ENCODE data around the gene TRIM56. TPM values are rescaled to one million over a fixed set of nuclear protein-coding genes. Genes with fewer than 3 reads are reported as not detected.
A peak's percentile ranks its signal among the peaks of the same experiment; 100 is the strongest.

Gene TRIM56
- total and polyA plus RNA-seq, 2 of the 13 experiments (the other 11 are each of a cell fraction or from before 2014, with no cell fraction given): 3.2 to 7.1 TPM

DNA sequence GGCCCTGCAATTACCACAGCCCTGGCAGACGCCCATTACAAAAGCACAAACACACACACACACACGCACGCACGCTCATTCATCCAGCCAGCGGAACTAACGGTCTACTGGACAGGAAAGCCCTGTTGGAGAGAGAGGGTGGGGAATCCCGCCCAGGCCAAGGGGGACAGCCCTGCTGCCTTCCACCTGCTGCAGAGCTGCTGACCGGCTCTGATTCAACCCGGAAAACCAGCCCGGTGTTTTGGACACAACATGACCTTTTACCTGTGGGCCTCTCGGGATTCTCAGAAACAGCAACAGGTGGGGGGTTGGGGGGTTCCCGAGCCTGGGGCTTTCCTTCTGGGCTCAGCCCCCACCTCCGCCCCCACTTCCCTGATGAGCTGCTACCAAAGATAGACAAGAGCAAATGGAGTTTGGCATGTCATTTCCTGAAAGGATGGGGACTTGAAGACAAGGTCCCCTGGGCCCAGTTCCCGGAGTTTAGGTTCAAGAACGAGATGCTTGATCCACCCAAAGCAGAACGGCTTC, 23.1 kb downstream of the TRIM56 start (continued):
- TF ChIP-seq GTF2F1 (IDR thresholded peaks at IDR 0.05; ENCODE audit: low read length) (no peak), ZNF782 (CRISPR knock-in tag; IDR thresholded peaks at IDR 0.05; ENCODE audit: borderline replicate concordance) (no peak; the same call in 1 of the 2 replicates), MED13 (CRISPR knock-in tag; IDR thresholded peaks at IDR 0.05) (no peak), JARID2 (CRISPR knock-in tag; IDR thresholded peaks at IDR 0.05; ENCODE audit: insufficient replicate concordance) (no peak), ZNF382 (CRISPR knock-in tag; IDR thresholded peaks at IDR 0.05; ENCODE audit: borderline replicate concordance) (no peak), ZNF713 (CRISPR knock-in tag; IDR thresholded peaks at IDR 0.05) (no peak), ZNF550 (CRISPR knock-in tag; IDR thresholded peaks at IDR 0.05; ENCODE audit: borderline replicate concordance) (no peak), ZNF703 (CRISPR knock-in tag; IDR thresholded peaks at IDR 0.05; ENCODE audit: borderline replicate concordance) (no peak), RARA (CRISPR knock-in tag; IDR thresholded peaks at IDR 0.05) (peak; percentile 88), RARG (CRISPR knock-in tag; IDR thresholded peaks at IDR 0.05; ENCODE audit: low read depth) (no peak), TP53 (CRISPR knock-in tag; conservative IDR thresholded peaks at IDR 0.05) (no peak), ZNF10 (CRISPR knock-in tag; IDR thresholded peaks at IDR 0.05; ENCODE audit: borderline replicate concordance, low read depth) (no peak), ZNF879 (CRISPR knock-in tag; IDR thresholded peaks at IDR 0.05) (no peak), THYN1 (CRISPR knock-in tag; IDR thresholded peaks at IDR 0.05; ENCODE audit: borderline replicate concordance, low read depth) (no peak), ZNF558 (CRISPR knock-in tag; IDR thresholded peaks at IDR 0.05; ENCODE audit: borderline replicate concordance) (no peak), CERS6 (CRISPR knock-in tag; IDR thresholded peaks at IDR 0.05) (no peak), MXD4 (CRISPR knock-in tag; IDR thresholded peaks at IDR 0.05) (no peak), DPF2 (CRISPR knock-in tag; IDR thresholded peaks at IDR 0.05; ENCODE audit: borderline replicate concordance, low read depth) (peak; percentile 66; the same call in 1 of the 2 replicates), IRX3 (CRISPR knock-in tag; IDR thresholded peaks at IDR 0.05; ENCODE audit: borderline replicate concordance, low read depth) (no peak)
- TF ChIP-seq, protein P1, sequence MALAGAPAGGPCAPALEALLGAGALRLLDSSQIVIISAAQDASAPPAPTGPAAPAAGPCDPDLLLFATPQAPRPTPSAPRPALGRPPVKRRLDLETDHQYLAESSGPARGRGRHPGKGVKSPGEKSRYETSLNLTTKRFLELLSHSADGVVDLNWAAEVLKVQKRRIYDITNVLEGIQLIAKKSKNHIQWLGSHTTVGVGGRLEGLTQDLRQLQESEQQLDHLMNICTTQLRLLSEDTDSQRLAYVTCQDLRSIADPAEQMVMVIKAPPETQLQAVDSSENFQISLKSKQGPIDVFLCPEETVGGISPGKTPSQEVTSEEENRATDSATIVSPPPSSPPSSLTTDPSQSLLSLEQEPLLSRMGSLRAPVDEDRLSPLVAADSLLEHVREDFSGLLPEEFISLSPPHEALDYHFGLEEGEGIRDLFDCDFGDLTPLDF (CRISPR knock-in tag; IDR thresholded peaks at IDR 0.05): no peak
- TF ChIP-seq, protein P2, sequence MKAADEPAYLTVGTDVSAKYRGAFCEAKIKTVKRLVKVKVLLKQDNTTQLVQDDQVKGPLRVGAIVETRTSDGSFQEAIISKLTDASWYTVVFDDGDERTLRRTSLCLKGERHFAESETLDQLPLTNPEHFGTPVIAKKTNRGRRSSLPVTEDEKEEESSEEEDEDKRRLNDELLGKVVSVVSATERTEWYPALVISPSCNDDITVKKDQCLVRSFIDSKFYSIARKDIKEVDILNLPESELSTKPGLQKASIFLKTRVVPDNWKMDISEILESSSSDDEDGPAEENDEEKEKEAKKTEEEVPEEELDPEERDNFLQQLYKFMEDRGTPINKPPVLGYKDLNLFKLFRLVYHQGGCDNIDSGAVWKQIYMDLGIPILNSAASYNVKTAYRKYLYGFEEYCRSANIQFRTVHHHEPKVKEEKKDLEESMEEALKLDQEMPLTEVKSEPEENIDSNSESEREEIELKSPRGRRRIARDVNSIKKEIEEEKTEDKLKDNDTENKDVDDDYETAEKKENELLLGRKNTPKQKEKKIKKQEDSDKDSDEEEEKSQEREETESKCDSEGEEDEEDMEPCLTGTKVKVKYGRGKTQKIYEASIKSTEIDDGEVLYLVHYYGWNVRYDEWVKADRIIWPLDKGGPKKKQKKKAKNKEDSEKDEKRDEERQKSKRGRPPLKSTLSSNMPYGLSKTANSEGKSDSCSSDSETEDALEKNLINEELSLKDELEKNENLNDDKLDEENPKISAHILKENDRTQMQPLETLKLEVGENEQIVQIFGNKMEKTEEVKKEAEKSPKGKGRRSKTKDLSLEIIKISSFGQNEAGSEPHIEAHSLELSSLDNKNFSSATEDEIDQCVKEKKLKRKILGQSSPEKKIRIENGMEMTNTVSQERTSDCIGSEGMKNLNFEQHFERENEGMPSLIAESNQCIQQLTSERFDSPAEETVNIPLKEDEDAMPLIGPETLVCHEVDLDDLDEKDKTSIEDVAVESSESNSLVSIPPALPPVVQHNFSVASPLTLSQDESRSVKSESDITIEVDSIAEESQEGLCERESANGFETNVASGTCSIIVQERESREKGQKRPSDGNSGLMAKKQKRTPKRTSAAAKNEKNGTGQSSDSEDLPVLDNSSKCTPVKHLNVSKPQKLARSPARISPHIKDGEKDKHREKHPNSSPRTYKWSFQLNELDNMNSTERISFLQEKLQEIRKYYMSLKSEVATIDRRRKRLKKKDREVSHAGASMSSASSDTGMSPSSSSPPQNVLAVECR (CRISPR knock-in tag; IDR thresholded peaks at IDR 0.05; ENCODE audit: borderline replicate concordance): peak; percentile 35; the same call in 1 of the 2 replicates
- TF ChIP-seq, protein P3, sequence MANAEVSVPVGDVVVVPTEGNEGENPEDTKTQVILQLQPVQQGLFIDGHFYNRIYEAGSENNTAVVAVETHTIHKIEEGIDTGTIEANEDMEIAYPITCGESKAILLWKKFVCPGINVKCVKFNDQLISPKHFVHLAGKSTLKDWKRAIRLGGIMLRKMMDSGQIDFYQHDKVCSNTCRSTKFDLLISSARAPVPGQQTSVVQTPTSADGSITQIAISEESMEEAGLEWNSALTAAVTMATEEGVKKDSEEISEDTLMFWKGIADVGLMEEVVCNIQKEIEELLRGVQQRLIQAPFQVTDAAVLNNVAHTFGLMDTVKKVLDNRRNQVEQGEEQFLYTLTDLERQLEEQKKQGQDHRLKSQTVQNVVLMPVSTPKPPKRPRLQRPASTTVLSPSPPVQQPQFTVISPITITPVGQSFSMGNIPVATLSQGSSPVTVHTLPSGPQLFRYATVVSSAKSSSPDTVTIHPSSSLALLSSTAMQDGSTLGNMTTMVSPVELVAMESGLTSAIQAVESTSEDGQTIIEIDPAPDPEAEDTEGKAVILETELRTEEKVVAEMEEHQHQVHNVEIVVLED (CRISPR knock-in tag; IDR thresholded peaks at IDR 0.05; ENCODE audit: borderline replicate concordance): no peak; the same call in 1 of the 2 replicates
